B cell (primary cell): ENCODE results near the gene WDFY4.

Experiments used
- EZH2 ChIP-seq: IDR thresholded peaks from 2 replicates; pipeline ENCODE4 v1.6.1; 2012; ENCODE audit warnings: borderline replicate concordance, low read depth, mild to moderate bottlenecking, moderate library complexity, low read length; ENCODE audit not compliant: insufficient read depth, poor library complexity, severe bottlenecking
- TF ChIP-seq, protein P1 (sequence below): fragments of 200-600 bp; IDR thresholded peaks from one replicate; pipeline ENCODE4 v1.8.0; 2022; ENCODE audit warnings: antibody characterized with exemption, mild to moderate bottlenecking

DNA sequence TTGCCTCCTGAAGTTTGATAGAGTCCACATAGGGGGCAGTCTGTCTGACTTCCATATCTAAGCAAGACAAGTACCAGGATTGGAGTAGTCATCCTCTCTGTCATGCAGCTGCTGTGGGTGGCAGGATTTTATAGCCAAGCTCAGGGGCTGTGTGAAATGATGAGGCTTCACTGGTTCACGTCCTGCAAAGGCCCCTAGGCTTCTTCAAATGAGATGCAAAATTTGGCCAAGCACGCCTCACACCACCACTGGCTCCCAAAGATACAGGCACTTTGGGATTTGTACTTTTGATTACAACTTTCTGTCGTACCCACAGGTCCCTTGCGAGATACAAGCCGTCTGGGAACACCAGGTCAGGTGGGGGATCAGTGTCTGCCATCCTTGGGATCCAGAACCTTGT is 67.1 kb downstream of the WDFY4 start:
- TF ChIP-seq EZH2: no peak
- TF ChIP-seq, protein P1, sequence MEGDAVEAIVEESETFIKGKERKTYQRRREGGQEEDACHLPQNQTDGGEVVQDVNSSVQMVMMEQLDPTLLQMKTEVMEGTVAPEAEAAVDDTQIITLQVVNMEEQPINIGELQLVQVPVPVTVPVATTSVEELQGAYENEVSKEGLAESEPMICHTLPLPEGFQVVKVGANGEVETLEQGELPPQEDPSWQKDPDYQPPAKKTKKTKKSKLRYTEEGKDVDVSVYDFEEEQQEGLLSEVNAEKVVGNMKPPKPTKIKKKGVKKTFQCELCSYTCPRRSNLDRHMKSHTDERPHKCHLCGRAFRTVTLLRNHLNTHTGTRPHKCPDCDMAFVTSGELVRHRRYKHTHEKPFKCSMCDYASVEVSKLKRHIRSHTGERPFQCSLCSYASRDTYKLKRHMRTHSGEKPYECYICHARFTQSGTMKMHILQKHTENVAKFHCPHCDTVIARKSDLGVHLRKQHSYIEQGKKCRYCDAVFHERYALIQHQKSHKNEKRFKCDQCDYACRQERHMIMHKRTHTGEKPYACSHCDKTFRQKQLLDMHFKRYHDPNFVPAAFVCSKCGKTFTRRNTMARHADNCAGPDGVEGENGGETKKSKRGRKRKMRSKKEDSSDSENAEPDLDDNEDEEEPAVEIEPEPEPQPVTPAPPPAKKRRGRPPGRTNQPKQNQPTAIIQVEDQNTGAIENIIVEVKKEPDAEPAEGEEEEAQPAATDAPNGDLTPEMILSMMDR: no peak
